Caki2 (cell line): ENCODE measurements around the gene RALBP1. TPM values are rescaled to one million over a fixed set of nuclear protein-coding genes. Genes with fewer than 3 reads are reported as not detected.
A peak's percentile ranks its signal among the peaks of the same experiment; 100 is the strongest.

Source experiments
- DNase-seq: peaks from one replicate; pipeline ENCODE4 v3.0.0-alpha.2; 2015; ENCODE audit warnings: low read depth
- in situ Hi-C: cut with HindIII; loops from 2 replicates; pipeline ENCODE4 v1.10.0; 2016; ENCODE audit warnings: low sequenced_read_pairs, low pct_unique_long_range_greater_than_20kb, mixed read lengths
- total RNA-seq: library from RNA; depleted of rRNA; stranded (reverse); fragments of >200 nt; shearing (Covaris generic); gene quantifications from 2 replicates; pipeline ENCODE4 v1.2.3, GENCODE V29; 2014; ENCODE audit warnings: low replicate concordance; rRNA removed

RALBP1 gene
- total RNA-seq, 1 experiment from 2014 or later = 47.6 TPM

- DNase-seq = no peak
- in situ Hi-C loops = no loop called here
Measured at GRCh38 chr18:9563331-9563730, 88.0 kb downstream of the RALBP1 start.

GRCh38 chr18:9565407-9565806, 90.1 kb downstream of the RALBP1 start:
- in situ Hi-C loops = no loop called here
- no peak for DNase-seq

- in situ Hi-C loops = no loop called here
- no peak for DNase-seq
Measured at GRCh38 chr18:9568186-9568585, 92.9 kb downstream of the RALBP1 start.

GRCh38 chr18:9569178-9569577, 93.9 kb downstream of the RALBP1 start:
- in situ Hi-C loops = no loop called here
- DNase-seq = no peak

GRCh38 chr18:9570255-9570654, 94.9 kb downstream of the RALBP1 start:
- no peak for DNase-seq

GRCh38 chr18:9571546-9571945, 96.2 kb downstream of the RALBP1 start:
- no peak for DNase-seq
- in situ Hi-C loops = no loop called here

More at GRCh38 chr18:9570255-9570654, 94.9 kb downstream of the RALBP1 start:
- in situ Hi-C loops = no loop called here

GRCh38 chr18:9574473-9575115, 99.3 kb downstream of the RALBP1 start:
- in situ Hi-C loops = no loop called here

GRCh38 chr18:9575558-9575957, 100.2 kb downstream of the RALBP1 start:
- in situ Hi-C loops = no loop called here
- DNase-seq = peak; percentile 63

More at GRCh38 chr18:9574473-9575115, 99.3 kb downstream of the RALBP1 start:
- DNase-seq = no peak

GRCh38 chr18:9577361-9577760, 102.0 kb downstream of the RALBP1 start:
- in situ Hi-C loops = no loop called here
- no peak for DNase-seq

- no peak for DNase-seq
- in situ Hi-C loops = no loop called here
Measured at GRCh38 chr18:9578306-9578705, 103.0 kb downstream of the RALBP1 start.

GRCh38 chr18:9581667-9582066, 106.4 kb downstream of the RALBP1 start:
- in situ Hi-C loops = no loop called here

GRCh38 chr18:9586814-9587213, 111.5 kb downstream of the RALBP1 start:
- no peak for DNase-seq
- in situ Hi-C loops = no loop called here

More at GRCh38 chr18:9581667-9582066, 106.4 kb downstream of the RALBP1 start:
- DNase-seq = no peak

Other genes starting within 250 kb of the RALBP1 start
- gene TWSG1, start 140.7 kb upstream of the RALBP1 start, total RNA-seq = 39.0 and 60.3 TPM in 2 replicates
- gene PPP4R1, start 139.0 kb downstream of the RALBP1 start, total RNA-seq = 47.3 and 51.0 TPM in 2 replicates
- gene RAB31, start 232.8 kb downstream of the RALBP1 start, total RNA-seq = 14.2 and 18.3 TPM in 2 replicates